NAMALWA (cell line): ENCODE measurements around the gene YAE1.

Source experiments
- DNase-seq: peaks from one replicate; pipeline ENCODE4 v3.0.0-alpha.2; 2015; ENCODE audit warnings: low spot score

YAE1 gene

GRCh38 chr7:39557222-39557621, 9.0 kb upstream of the YAE1 start:
- no peak for DNase-seq

GRCh38 chr7:39557911-39558310, 8.3 kb upstream of the YAE1 start:
- no peak for DNase-seq

- no peak for DNase-seq
Measured at GRCh38 chr7:39560408-39560807, 5.8 kb upstream of the YAE1 start.

- DNase-seq: no peak
Measured at GRCh38 chr7:39560997-39561396, 5.2 kb upstream of the YAE1 start.

- DNase-seq: no peak
Measured at GRCh38 chr7:39565538-39565937, 666 bp upstream of the YAE1 start.

GRCh38 chr7:39567294-39567693, 1.1 kb downstream of the YAE1 start:
- no peak for DNase-seq

GRCh38 chr7:39574673-39575349, 8.6 kb downstream of the YAE1 start:
- no peak for DNase-seq

GRCh38 chr7:39577229-39577874, 11.1 kb downstream of the YAE1 start:
- no peak for DNase-seq

- DNase-seq: peak; percentile 96
Measured at GRCh38 chr7:39580149-39580874, 14.1 kb downstream of the YAE1 start.

GRCh38 chr7:39582536-39582935, 16.3 kb downstream of the YAE1 start:
- no peak for DNase-seq

GRCh38 chr7:39583539-39583938, 17.3 kb downstream of the YAE1 start:
- no peak for DNase-seq

GRCh38 chr7:39587393-39587792, 21.2 kb downstream of the YAE1 start:
- no peak for DNase-seq

GRCh38 chr7:39588416-39588815, 22.2 kb downstream of the YAE1 start:
- DNase-seq: no peak

- DNase-seq: peak; percentile 41
Measured at GRCh38 chr7:39589323-39590111, 23.3 kb downstream of the YAE1 start.

GRCh38 chr7:39592586-39592985, 26.4 kb downstream of the YAE1 start:
- DNase-seq: no peak

GRCh38 chr7:39594988-39595620, 28.9 kb downstream of the YAE1 start:
- no peak for DNase-seq

GRCh38 chr7:39602351-39602750, 36.1 kb downstream of the YAE1 start:
- DNase-seq: no peak

GRCh38 chr7:39603924-39604323, 37.7 kb downstream of the YAE1 start:
- no peak for DNase-seq

GRCh38 chr7:39605087-39605486, 38.9 kb downstream of the YAE1 start:
- DNase-seq: no peak

GRCh38 chr7:39606352-39606751, 40.1 kb downstream of the YAE1 start:
- no peak for DNase-seq

- no peak for DNase-seq
Measured at GRCh38 chr7:39606941-39607340, 40.7 kb downstream of the YAE1 start.

GRCh38 chr7:39607865-39608264, 41.7 kb downstream of the YAE1 start:
- DNase-seq: no peak
